ENCODE measurements around the gene TTL. TPM values are rescaled to one million over a fixed set of nuclear protein-coding genes. Genes with fewer than 3 reads are reported as not detected.

The TTL gene
- total and polyA plus RNA-seq, 2 of the 13 experiments (the other 11 are each of a cell fraction or from before 2014, with no cell fraction given), result 19.0 to 59.8 TPM

GRCh38 chr2:112481050-112481527, 867 bp upstream of the TTL start (continued):
- TF ChIP-seq NFAT5 (CRISPR knock-in tag; IDR thresholded peaks at IDR 0.05) (0 out of 2 replicates have a peak, but pooled peaks have one; percentile 55), MTF1 (CRISPR knock-in tag; IDR thresholded peaks at IDR 0.05) (no peak), MIER3 (CRISPR knock-in tag; IDR thresholded peaks at IDR 0.05; ENCODE audit: borderline replicate concordance) (0 out of 2 replicates have a peak, but pooled peaks have one; percentile 21), IRF1 (CRISPR knock-in tag; IDR thresholded peaks at IDR 0.05; ENCODE audit: low read depth) (no peak), CREM (IDR thresholded peaks at IDR 0.05) (peak; percentile 7; the same call in 1 of the 2 replicates), CREM (CRISPR knock-in tag; IDR thresholded peaks at IDR 0.05) (no peak), ZBTB33 (CRISPR knock-in tag; IDR thresholded peaks at IDR 0.05) (no peak; the same call in 1 of the 2 replicates), SALL2 (CRISPR knock-in tag; IDR thresholded peaks at IDR 0.05) (no peak; the same call in 1 of the 2 replicates), MAZ (IDR thresholded peaks at IDR 0.05; ENCODE audit: borderline replicate concordance, low read depth, low read length) (0 out of 2 replicates have a peak, but pooled peaks have one; percentile 14), MAZ (CRISPR knock-in tag; IDR thresholded peaks at IDR 0.05; ENCODE audit: low read depth) (peak; percentile 45), HNF4A (CRISPR knock-in tag; IDR thresholded peaks at IDR 0.05) (no peak), AHDC1 (CRISPR knock-in tag; IDR thresholded peaks at IDR 0.05; ENCODE audit: borderline replicate concordance) (no peak), KAT8 (CRISPR knock-in tag; IDR thresholded peaks at IDR 0.05) (0 out of 2 replicates have a peak, but pooled peaks have one; percentile 23), ZNF24 (IDR thresholded peaks at IDR 0.05) (no peak), NFE2L2 (IDR thresholded peaks at IDR 0.05; ENCODE audit: low read length) (peak; percentile 16; the same call in 1 of the 2 replicates)
